ENCODE data around the gene PPP2R3C. TPM values are rescaled to one million over a fixed set of nuclear protein-coding genes. Genes with fewer than 3 reads are reported as not detected.

Gene PPP2R3C
- total and polyA plus RNA-seq, 8 donors: 26.2 to 57.1 (median 48.0) TPM

- TF ChIP-seq, protein P1, sequence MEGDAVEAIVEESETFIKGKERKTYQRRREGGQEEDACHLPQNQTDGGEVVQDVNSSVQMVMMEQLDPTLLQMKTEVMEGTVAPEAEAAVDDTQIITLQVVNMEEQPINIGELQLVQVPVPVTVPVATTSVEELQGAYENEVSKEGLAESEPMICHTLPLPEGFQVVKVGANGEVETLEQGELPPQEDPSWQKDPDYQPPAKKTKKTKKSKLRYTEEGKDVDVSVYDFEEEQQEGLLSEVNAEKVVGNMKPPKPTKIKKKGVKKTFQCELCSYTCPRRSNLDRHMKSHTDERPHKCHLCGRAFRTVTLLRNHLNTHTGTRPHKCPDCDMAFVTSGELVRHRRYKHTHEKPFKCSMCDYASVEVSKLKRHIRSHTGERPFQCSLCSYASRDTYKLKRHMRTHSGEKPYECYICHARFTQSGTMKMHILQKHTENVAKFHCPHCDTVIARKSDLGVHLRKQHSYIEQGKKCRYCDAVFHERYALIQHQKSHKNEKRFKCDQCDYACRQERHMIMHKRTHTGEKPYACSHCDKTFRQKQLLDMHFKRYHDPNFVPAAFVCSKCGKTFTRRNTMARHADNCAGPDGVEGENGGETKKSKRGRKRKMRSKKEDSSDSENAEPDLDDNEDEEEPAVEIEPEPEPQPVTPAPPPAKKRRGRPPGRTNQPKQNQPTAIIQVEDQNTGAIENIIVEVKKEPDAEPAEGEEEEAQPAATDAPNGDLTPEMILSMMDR (IDR thresholded peaks at IDR 0.05): no peak
- no peak overlapping the region for H3K27ac ChIP-seq
- DNase-seq (no peak), ATAC-seq (no peak)
- no peaks in the 10 kb centered on the region for H3K4me1 ChIP-seq
- peaks cover 0 to 99% of the 10 kb centered on the region in 2 donors for H3K36me3 ChIP-seq
- intact Hi-C loops (cut with DNase I): no loop called here
- H3K9me3 ChIP-seq: no peaks in the 10 kb centered on the region
- H3K4me3 ChIP-seq: no peak overlapping the region
- no peaks in the 10 kb centered on the region for H3K27me3 ChIP-seq
Measured at GRCh38 chr14:35083530-35084150, 38.1 kb downstream of the PPP2R3C start.

DNA sequence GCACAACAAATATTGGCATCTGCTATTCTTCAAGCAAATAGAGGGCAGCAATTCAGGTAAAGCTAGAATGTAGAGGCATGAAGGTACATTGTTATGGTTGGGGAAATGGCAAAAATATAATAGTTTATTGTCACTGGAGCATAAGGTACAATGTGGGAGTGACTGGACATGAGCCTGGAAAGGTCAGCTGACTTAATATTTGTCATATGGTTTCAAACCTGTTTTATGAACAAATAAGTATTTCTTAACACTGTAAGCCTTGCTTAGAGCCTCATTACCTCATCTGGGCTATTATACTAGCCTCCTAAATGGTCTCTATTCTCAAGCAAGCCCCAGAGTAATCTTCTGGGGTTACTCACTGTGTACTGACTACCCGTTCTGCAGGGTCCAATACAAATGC, 42.0 kb downstream of the PPP2R3C start:
- intact Hi-C loops (cut with DNase I): no loop called here
- Histone ChIP-seq H3K4me3 (no peak overlapping the region), H3K36me3 (peaks cover 0 to 77% of the 10 kb centered on the region in 2 donors), H3K9me3 (no peaks in the 10 kb centered on the region), H3K27ac (no peak overlapping the region), H3K27me3 (no peaks in the 10 kb centered on the region), H3K4me1 (no peaks in the 10 kb centered on the region)
- no peak for DNase-seq
- TF ChIP-seq, protein P1 (IDR thresholded peaks at IDR 0.05): no peak
- no peak for ATAC-seq

GRCh38 chr14:35078082-35078481, 43.7 kb downstream of the PPP2R3C start:
- no peak for DNase-seq
- intact Hi-C loops (cut with DNase I): no loop called here
- Histone ChIP-seq H3K27me3 (no peaks in the 10 kb centered on the region), H3K9me3 (no peaks in the 10 kb centered on the region), H3K4me1 (no peaks in the 10 kb centered on the region), H3K36me3 (peaks cover 0 to 62% of the 10 kb centered on the region in 2 donors), H3K4me3 (no peak overlapping the region), H3K27ac (no peak overlapping the region)
- TF ChIP-seq, protein P1 (IDR thresholded peaks at IDR 0.05): no peak
- no peak for ATAC-seq

DNA sequence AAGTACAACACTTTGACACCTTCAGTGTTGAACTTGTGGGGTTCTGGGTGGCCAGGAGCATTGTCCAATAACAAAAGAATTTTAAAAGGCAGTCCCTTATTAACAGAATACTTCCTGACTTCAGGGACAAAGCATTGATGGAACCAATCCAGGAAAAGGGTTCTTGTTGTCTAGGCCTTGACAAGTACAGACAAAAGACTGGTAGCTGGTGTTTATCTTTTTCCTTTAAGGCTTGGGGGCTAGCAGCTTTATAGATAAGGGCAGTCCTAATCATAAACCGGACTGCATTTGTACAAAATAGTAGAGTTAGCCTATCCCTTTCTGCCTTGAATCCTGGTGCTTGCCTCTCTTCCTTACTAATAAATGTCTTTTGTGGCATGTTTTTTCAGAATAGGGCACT, 48.3 kb downstream of the PPP2R3C start:
- H3K27ac ChIP-seq: no peak overlapping the region
- TF ChIP-seq, protein P1 (IDR thresholded peaks at IDR 0.05): no peak
- no peaks in the 10 kb centered on the region for H3K9me3 ChIP-seq
- no peak overlapping the region for H3K4me3 ChIP-seq
- ATAC-seq: no peak
- intact Hi-C loops (cut with DNase I): no loop called here
- H3K4me1 ChIP-seq: no peaks in the 10 kb centered on the region
- peaks cover 0 to 54% of the 10 kb centered on the region in 2 donors for H3K36me3 ChIP-seq
- no peak for DNase-seq
- no peaks in the 10 kb centered on the region for H3K27me3 ChIP-seq

DNA sequence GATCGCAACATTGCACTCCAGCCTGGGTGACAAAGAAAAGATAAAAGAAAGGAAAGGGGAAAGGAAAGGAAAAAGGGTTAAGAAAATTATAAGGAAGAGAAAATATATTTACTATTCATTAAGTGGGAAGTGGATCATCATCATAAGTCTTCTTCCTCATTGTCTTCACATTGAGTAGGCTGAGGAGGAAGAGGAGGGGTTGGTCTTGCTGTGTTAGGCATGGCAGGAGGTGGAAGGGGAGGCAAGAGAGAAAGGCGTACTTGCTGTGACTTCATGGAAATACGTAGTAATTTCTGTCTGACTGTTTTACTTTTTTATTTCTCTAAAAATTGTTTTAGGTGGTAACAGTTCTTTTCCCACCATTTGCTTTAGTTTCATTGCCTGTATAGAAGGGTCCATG, 49.6 kb downstream of the PPP2R3C start:
- Histone ChIP-seq H3K4me1 (no peaks in the 10 kb centered on the region), H3K27me3 (no peaks in the 10 kb centered on the region), H3K27ac (no peak overlapping the region), H3K4me3 (no peak overlapping the region), H3K36me3 (peaks cover 0 to 58% of the 10 kb centered on the region in 2 donors), H3K9me3 (no peaks in the 10 kb centered on the region)
- DNase-seq (no peak), ATAC-seq (no peak)
- intact Hi-C loops (cut with DNase I): no loop called here
- TF ChIP-seq, protein P1 (IDR thresholded peaks at IDR 0.05): no peak

Measured in left lung (tissue), 10 donors.